PC-3 (cell line): ENCODE measurements around the gene OGDH. TPM values are rescaled to one million over a fixed set of nuclear protein-coding genes. Genes with fewer than 3 reads are reported as not detected.
A peak's percentile ranks its signal among the peaks of the same experiment; 100 is the strongest.

Experiments
- ATAC-seq: fragments of 200-7000 bp; cut with Tn5 transposase; 2 replicates; pipeline ENCODE4 v1.9.1; 2020; ENCODE audit warnings: mild to moderate bottlenecking, moderate library complexity
- BruUV-seq: library from RNA; stranded (reverse); fragments of 400-500 nt; replicated peaks from 2 replicates; lab custom pipeline; 2021; lab: Mats Ljungman, UMichigan
- CTCF ChIA-PET: fragments of 300-600 bp; sonication (Branson Sonifier 250); formaldehyde crosslinking; loops from one replicate; lab custom pipeline; 2022; ENCODE audit warnings: antibody characterized with exemption; lab: Charles Lee
- POLR2A ChIA-PET: fragments of 300-600 bp; sonication (Branson Sonifier 250); formaldehyde crosslinking; loops from one replicate; lab custom pipeline; 2022; ENCODE audit warnings: antibody characterized with exemption; ENCODE audit not compliant: unreplicated experiment; lab: Charles Lee
- DNase-seq: peaks from one replicate; pipeline ENCODE4 v3.0.0-alpha.2; 2015
- H2AFZ ChIP-seq: fragments of 300-600 bp; sonication (generic); 2 replicates; pipeline ENCODE4 v1.6.0; 2016; ENCODE audit warnings: antibody characterized with exemption, low read length
- H3F3A ChIP-seq: fragments of 300-600 bp; sonication (generic); one replicate; pipeline ENCODE4 v1.6.0; 2017; ENCODE audit warnings: antibody characterized with exemption, low read length, control low read depth, mild to moderate bottlenecking; ENCODE audit not compliant: unreplicated experiment
- H3K27ac ChIP-seq: fragments of 300-600 bp; sonication (generic); 2 replicates; pipeline ENCODE4 v1.5.1; 2016; ENCODE audit warnings: mild to moderate bottlenecking, low read length
- H3K27me3 ChIP-seq: fragments of 300-600 bp; sonication (generic); 2 replicates; pipeline ENCODE4 v1.6.1; 2016; ENCODE audit warnings: low read length, mixed read lengths
- H3K36me3 ChIP-seq: fragments of 300-600 bp; sonication (generic); 2 replicates; pipeline ENCODE4 v1.6.1; 2016; ENCODE audit warnings: low read depth, mixed run types, low read length, mixed read lengths
- H3K4me1 ChIP-seq: fragments of 300-600 bp; sonication (generic); 2 replicates; pipeline ENCODE4 v1.5.1; 2016; ENCODE audit warnings: low read length; ENCODE audit not compliant: insufficient read depth
- H3K4me2 ChIP-seq: fragments of 300-600 bp; sonication (generic); 2 replicates; pipeline ENCODE4 v1.6.0; 2016; ENCODE audit warnings: low read length
- H3K4me3 ChIP-seq: fragments of 300-600 bp; sonication (generic); 2 replicates; pipeline ENCODE4 v1.5.1; 2016; ENCODE audit warnings: mild to moderate bottlenecking, low read length, mixed read lengths
- H3K79me2 ChIP-seq: fragments of 300-600 bp; sonication (generic); 2 replicates; pipeline ENCODE4 v1.6.1; 2017; ENCODE audit warnings: low read length, mixed read lengths
- H3K9ac ChIP-seq: fragments of 300-600 bp; sonication (generic); 2 replicates; pipeline ENCODE4 v1.6.0; 2016; ENCODE audit warnings: mild to moderate bottlenecking, low read length
- H3K9me2 ChIP-seq: fragments of 300-600 bp; sonication (generic); replicated peaks from 2 replicates; pipeline ENCODE4 v1.6.1; 2016; ENCODE audit warnings: mixed run types, low read length, mixed read lengths
- H3K9me3 ChIP-seq: fragments of 300-600 bp; sonication (generic); 2 replicates; pipeline ENCODE4 v1.6.1; 2016; ENCODE audit warnings: low read length, mixed read lengths
- H4K20me1 ChIP-seq: fragments of 300-600 bp; sonication (generic); 2 replicates; pipeline ENCODE4 v1.6.1; 2016; ENCODE audit warnings: low read length, mixed read lengths
- EZH2 ChIP-seq: fragments of 300-600 bp; sonication (generic); IDR thresholded peaks from one replicate; pipeline ENCODE4 v1.6.1; 2017; ENCODE audit warnings: antibody characterized with exemption, mild to moderate bottlenecking, low read length; ENCODE audit not compliant: unreplicated experiment
- EZH2phosphoT487 ChIP-seq: fragments of 300-600 bp; sonication (generic); IDR thresholded peaks from 2 replicates; pipeline ENCODE4 v1.6.1; 2018; ENCODE audit warnings: mild to moderate bottlenecking, antibody characterized with exemption, low read length, borderline replicate concordance
- intact Hi-C: fragments of 100-400 bp; cut with micrococcal nuclease; formaldehyde crosslinking; loops from 2 replicates; pipeline ENCODE4 v1.9.0; 2023
- total RNA-seq: library from RNA; depleted of rRNA; stranded (reverse); fragments of >200 nt; gene quantifications from 2 replicates; pipeline ENCODE4 v1.2.3, GENCODE V29; 2014
- TF ChIP-seq, protein P1 (sequence below): fragments of 300-600 bp; sonication (generic); conservative IDR thresholded peaks from 2 replicates; pipeline ENCODE4 v1.5.1; 2017; ENCODE audit warnings: antibody characterized with exemption, low read depth, mild to moderate bottlenecking, low read length

Gene OGDH
- total RNA-seq, 1 experiment from 2014 or later, result 66.2 TPM

DNA sequence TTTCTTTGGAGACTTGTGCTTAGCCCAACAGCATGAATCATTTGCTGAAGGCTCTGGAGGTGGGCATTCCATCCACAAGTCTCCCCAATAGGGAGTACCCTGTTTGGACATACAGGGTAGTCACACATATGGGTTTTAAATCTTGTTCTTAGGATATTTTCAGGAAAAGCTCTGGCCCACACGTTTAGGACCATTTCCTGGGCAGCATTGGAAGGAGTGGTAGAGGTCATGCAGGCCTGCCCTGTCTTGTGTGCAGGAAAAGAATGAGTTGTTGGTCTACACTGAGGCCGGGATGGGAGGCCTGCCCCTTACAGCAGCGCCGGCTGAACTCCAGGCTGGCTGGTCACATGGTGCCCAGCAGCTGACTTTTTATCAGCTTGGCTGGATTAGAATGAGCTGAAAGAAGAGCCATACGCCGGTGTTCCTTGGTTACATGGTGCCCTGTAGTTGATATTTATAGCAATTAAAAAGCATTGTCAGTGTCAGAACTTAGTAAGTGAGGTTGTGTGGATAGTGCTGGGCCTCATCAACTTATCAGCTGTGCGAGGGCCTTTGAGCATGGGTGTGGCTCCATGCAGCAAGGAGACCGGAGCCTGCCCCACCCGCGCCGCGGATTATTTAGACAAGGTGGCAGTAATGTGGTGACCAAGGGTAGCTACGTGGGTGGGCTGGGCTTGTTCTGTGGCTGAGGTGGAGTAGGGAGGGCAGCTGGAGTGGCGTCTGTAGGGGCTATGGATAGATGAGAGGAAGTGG lies 28.6 kb downstream of the OGDH start:
- H3K4me1 ChIP-seq, result peaks cover 73% of the 10 kb centered on the region
- peak overlapping the region; percentile 86 for H3K9ac ChIP-seq
- no peaks in the 10 kb centered on the region for H4K20me1 ChIP-seq
- no peak for DNase-seq
- peaks cover 48% of the 10 kb centered on the region for H3K79me2 ChIP-seq
- no TSS peak for BruUV-seq
- intact Hi-C loops, result loop anchor here (1.0 to 10.0 kb wide), 3 partner anchors 29 to 162 kb away; partner anchors contain the start of genes OGDH and PPIA
- peak overlapping the region; percentile 37; the same call in 1 of the 2 replicates for H3K4me2 ChIP-seq
- no peak overlapping the region for H3K4me3 ChIP-seq
- no peaks in the 10 kb centered on the region for H3K27me3 ChIP-seq
- ChIA-PET CTCF (interaction anchor here (0.7 kb wide), 2 partner anchors 101 to 248 kb away, joined by 4 to 5 read pairs; no protein-coding TSS in a partner anchor), POLR2A (no interaction called here)
- H2AFZ ChIP-seq, result no peak overlapping the region
- no peak for ATAC-seq
- H3K9me3 ChIP-seq, result no peaks in the 10 kb centered on the region
- TF ChIP-seq EZH2 (no peak), EZH2phosphoT487 (no peak)
- TF ChIP-seq, protein P1, sequence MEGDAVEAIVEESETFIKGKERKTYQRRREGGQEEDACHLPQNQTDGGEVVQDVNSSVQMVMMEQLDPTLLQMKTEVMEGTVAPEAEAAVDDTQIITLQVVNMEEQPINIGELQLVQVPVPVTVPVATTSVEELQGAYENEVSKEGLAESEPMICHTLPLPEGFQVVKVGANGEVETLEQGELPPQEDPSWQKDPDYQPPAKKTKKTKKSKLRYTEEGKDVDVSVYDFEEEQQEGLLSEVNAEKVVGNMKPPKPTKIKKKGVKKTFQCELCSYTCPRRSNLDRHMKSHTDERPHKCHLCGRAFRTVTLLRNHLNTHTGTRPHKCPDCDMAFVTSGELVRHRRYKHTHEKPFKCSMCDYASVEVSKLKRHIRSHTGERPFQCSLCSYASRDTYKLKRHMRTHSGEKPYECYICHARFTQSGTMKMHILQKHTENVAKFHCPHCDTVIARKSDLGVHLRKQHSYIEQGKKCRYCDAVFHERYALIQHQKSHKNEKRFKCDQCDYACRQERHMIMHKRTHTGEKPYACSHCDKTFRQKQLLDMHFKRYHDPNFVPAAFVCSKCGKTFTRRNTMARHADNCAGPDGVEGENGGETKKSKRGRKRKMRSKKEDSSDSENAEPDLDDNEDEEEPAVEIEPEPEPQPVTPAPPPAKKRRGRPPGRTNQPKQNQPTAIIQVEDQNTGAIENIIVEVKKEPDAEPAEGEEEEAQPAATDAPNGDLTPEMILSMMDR, result no peak
- H3F3A ChIP-seq, result peaks cover 5% of the 10 kb centered on the region
- no peaks in the 10 kb centered on the region for H3K9me2 ChIP-seq
- H3K27ac ChIP-seq, result peak overlapping the region; percentile 98
- peaks cover 2% of the 10 kb centered on the region; the same call in 1 of the 2 replicates for H3K36me3 ChIP-seq

DNA sequence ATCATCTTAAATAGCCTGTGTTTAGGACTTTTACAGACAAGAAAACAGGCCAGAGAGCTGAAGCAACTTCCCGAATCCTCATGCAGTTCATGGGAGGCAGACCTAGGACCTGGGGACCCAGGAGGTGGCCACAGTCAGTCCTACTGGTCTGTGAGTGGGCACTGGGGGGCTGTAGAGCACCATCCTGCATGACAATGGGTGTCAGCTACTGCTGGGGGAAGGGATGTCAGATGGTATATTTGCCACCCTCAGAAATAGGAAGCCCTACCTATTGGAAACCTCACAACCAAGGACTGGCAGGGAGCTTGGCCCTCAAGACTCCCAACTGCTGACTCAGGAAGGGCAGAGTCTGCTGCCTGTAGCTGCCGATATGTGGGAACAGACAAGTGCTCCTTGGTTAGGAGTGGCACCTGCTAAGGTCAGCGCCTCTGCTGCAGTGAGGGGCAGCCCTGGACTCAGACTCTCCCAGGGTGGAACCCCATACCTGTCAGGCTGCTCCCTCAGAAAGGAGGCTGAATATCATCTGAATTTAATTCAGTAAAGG lies 29.7 kb downstream of the OGDH start:
- peaks cover 52% of the 10 kb centered on the region for H3K79me2 ChIP-seq

More for the DNA sequence above, 29.7 kb downstream of the OGDH start:
- H3K36me3 ChIP-seq, result no peaks in the 10 kb centered on the region; the same call in 1 of the 2 replicates
- TF ChIP-seq EZH2phosphoT487 (no peak), EZH2 (no peak)
- TF ChIP-seq, protein P1, result no peak
- H3K27ac ChIP-seq, result peak overlapping the region; percentile 98
- intact Hi-C loops, result loop anchor here (10.0 kb wide), 1 partner anchor 59 kb away; no protein-coding TSS in a partner anchor
- BruUV-seq, result no TSS peak
- peaks cover 71% of the 10 kb centered on the region for H3K4me1 ChIP-seq
- H4K20me1 ChIP-seq, result no peaks in the 10 kb centered on the region
- peaks cover 5% of the 10 kb centered on the region for H3F3A ChIP-seq
- ChIA-PET POLR2A (no interaction called here), CTCF (no interaction called here)
- H3K4me2 ChIP-seq, result no peak overlapping the region
- ATAC-seq, result no peak
- no peak overlapping the region for H3K4me3 ChIP-seq
- no peaks in the 10 kb centered on the region for H3K9me3 ChIP-seq
- H3K9me2 ChIP-seq, result no peaks in the 10 kb centered on the region
- no peaks in the 10 kb centered on the region for H3K27me3 ChIP-seq
- no peak overlapping the region for H2AFZ ChIP-seq
- H3K9ac ChIP-seq, result peak overlapping the region; percentile 97
- no peak for DNase-seq
